Esophagus squamous epithelium (tissue), 4 donors: ENCODE data around the gene NR2C2.

Experiments used
- POLR2A ChIP-seq, 4 donors: fragments of 450-650 bp; IDR thresholded peaks; one replicate each; pipeline ENCODE4 v1.6.1; 2017; ENCODE audit warnings: antibody characterized with exemption in 4 of 4, mild to moderate bottlenecking in 4 of 4, moderate library complexity in 3 of 4
- TF ChIP-seq, protein P1 (sequence below), 6 experiments: fragments of 450-650 bp in 4 of 6; fragments of 200-600 bp in 2 of 6; sonication (generic) in 2 of 6; IDR thresholded peaks; one replicate each; pipeline ENCODE4 v1.5.1; 2016 to 2019; ENCODE audit warnings: antibody characterized with exemption in 6 of 6, mild to moderate bottlenecking in 4 of 6, moderate library complexity in 4 of 6

DNA sequence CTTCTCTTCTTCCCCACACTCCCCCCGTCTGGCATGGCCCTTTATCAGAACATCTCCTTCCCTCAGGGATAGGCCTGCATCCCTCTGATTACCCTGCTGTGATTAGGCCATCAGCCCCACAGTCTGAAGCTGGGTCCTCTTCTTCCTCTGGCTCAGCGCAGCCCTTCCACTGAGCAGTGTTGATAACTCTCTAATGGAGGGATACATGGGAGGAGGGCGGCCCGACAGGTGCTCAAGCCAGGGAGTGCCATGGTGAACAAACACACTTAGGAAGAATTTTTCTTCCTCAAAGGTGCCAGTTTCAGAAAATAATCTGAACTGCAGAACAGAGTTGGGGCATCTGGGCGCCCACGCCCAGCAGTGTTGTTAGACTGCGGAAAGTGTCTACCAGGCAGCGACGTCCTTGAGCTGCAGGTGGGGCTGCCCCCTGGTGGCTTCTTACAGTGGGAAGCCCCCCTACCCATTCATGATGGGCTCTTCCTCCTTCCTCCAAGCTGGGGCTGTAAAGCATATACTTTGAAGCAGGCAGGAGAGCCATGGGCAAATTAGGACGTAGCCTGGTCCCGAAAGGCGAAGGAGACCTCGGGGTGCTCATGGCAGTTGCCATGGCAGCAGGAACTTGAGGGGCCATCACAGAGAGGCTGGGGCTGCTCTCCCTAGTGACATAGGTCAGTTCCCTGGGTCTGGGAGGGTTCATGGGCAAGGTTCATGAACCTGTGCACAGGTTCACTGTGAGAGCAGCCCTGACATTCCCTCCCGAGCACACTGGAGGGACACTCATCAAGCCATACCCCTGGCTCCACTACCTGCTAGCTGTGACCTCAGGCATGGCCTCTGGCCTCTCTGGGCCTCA is 33.2 kb upstream of the NR2C2 start:
- TF ChIP-seq, protein P1, sequence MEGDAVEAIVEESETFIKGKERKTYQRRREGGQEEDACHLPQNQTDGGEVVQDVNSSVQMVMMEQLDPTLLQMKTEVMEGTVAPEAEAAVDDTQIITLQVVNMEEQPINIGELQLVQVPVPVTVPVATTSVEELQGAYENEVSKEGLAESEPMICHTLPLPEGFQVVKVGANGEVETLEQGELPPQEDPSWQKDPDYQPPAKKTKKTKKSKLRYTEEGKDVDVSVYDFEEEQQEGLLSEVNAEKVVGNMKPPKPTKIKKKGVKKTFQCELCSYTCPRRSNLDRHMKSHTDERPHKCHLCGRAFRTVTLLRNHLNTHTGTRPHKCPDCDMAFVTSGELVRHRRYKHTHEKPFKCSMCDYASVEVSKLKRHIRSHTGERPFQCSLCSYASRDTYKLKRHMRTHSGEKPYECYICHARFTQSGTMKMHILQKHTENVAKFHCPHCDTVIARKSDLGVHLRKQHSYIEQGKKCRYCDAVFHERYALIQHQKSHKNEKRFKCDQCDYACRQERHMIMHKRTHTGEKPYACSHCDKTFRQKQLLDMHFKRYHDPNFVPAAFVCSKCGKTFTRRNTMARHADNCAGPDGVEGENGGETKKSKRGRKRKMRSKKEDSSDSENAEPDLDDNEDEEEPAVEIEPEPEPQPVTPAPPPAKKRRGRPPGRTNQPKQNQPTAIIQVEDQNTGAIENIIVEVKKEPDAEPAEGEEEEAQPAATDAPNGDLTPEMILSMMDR (IDR thresholded peaks at IDR 0.05), result no peak
- no peak for TF ChIP-seq POLR2A (IDR thresholded peaks at IDR 0.05)
